GM21576 (cell line): ENCODE measurements around the gene NTHL1.

Experiments used
- ATAC-seq: cut with Tn5 transposase; IDR thresholded peaks from one replicate; pipeline ENCODE4 v1.9.1; 2021; ENCODE audit warnings: mild to moderate bottlenecking, moderate library complexity; ENCODE audit not compliant: unreplicated experiment

Gene NTHL1

DNA sequence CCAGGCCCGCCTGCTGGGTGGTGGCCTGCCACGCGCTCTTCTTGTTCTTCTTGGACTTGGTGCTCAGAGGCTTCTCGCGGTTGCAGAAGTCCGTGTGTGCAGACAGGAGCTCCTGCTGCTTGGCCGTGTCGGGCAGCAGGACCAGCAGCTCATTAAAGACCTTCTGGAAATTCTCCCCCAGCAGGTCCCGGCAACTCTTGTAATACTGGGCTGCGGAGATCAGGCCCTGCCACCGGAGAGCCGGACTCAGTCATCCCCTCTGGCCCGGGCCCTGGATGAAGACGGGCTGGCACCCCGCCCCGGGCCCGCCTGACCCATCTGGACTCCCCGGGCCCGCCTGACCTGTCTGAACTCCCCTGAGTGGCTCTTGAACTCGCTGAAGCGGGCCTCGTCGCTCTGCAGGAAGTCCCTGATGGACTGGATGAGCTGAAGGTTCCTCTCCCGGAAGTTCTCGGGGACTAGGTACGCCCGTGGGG is 49.2 kb downstream of the NTHL1 start:
- ATAC-seq: no peak

DNA sequence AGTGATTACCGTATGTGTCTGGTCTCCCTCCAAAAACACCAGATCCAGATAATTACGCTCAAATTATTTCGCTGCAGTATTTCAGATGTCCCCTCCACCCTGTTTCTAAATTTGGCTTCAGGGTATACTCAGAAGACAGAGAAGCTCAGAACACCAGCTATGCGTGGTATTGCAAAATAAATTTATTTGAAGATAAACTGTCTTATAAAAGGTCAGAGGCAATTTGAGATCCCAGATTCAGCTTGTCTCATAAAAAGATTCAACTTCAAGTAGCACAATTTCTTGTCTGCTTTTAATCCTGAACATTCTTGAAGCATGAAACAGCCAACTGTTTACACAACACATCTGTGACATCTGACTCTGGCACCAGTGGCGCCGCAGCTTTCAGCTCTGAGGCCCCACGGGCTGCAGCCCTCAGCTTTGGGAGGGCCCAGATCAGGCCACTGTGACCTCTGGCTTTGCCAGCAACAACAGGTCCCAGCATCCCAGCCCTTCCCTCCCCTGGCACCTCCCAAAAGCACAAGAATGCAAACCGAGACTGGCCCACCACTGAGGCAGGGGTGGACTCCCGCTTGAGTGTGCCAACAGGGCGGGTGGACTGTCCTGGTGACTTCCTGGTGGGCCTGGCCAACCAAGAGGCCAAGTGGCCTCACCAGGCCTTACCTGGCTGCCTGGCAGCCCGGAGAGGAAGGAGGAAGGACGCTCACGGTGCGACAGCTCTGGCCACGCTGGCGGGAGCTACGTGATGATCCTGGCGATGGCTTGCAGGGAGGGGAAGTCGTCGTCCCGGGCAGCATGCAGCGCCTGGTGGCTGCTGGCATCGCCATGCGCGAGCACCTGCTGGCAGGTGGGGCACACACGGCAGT is 49.9 kb downstream of the NTHL1 start:
- ATAC-seq: no peak

DNA sequence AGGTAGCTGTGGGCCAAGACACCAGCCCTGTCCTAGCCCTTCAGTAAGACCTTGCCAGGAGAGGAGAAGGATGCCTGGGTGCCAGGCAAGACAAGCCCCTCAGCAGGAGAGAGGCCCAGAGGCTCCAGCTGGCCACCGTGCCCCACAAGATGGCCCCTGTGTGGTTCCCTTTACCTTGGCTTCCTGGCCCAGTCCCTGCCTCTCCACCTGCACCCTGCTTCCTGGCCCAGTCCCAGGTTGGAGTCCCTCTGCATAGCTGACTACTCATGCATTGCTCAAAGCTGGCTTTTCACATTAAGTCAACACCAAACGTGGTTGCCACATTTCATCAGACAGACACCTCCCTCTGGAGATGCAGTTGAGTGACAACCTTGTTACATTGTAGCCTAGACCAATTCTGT is 53.9 kb downstream of the NTHL1 start:
- ATAC-seq: no peak

DNA sequence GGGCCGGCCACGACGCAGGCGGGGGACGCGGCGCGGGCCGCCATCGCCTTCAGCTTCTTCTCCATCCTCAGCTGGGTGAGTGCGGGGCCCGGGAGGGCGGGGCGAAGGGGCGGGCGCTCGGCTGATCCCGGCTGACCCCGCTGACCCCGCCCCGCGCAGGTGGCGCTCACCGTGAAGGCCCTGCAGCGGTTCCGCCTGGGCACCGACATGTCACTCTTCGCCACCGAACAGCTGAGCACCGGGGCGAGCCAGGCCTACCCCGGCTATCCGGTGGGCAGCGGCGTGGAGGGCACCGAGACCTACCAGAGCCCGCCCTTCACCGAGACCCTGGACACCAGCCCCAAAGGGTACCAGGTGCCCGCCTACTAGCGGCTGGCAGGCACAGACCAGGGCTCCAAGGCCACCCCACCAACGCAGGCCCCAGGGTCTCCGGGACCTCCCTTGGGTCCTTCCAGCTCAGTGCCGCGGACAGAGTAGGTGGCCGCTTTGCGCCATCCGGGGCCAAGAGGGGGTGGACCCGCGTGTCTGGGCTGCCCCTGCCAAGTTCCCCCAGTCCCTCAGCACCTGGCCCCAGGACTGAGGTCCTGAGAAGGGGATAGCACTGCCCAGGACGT is 54.8 kb downstream of the NTHL1 start:
- ATAC-seq: no peak

DNA sequence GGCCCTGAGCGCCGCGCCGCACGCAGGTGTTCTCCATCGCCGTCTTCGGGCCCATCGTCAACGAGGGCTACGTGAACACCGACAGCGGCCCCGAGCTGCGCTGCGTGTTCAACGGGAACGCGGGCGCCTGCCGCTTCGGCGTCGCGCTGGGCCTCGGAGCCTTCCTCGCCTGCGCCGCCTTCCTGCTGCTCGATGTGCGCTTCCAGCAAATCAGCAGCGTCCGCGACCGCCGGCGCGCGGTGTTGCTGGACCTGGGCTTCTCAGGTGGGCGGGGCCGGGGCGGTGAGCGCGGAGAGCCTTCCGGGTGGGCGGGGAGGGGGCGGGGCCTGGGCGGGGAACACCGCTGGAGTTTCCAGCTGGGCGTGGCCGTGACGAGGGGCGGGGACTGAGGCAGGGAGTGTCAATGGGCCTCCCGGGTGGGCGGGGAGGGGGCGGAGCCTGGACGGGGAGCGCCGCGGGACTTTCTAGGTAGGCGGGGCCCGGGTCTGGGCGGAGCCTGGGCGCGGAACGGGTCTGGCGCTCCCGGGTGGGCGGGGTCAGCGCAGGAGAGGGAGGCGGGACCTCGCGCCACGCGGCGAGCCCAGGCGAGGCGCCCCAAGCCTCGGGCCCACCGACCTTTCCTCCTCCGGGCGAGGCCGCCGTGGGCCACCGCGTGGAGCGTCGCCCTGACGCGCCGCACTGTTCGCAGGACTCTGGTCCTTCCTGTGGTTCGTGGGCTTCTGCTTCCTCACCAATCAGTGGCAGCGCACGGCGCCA is 55.5 kb downstream of the NTHL1 start:
- ATAC-seq: peak; percentile 42

DNA sequence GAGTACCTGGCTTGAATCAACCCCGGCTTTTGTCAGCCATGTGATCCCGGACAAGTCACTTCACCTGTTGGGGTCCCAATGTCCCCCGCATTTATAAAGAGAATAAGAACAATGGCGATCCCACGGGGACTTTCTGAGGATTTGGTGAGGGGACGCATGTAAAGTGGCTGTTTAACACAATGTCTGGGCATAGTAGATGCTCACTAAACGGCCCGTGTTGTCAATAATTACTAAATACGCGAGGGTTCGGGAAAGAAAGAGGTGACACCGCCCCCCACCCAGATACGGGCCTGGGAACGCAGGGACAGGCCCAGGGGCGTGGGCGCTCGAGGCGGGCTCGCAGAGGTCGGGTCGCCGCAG is 56.1 kb downstream of the NTHL1 start:
- ATAC-seq: no peak

DNA sequence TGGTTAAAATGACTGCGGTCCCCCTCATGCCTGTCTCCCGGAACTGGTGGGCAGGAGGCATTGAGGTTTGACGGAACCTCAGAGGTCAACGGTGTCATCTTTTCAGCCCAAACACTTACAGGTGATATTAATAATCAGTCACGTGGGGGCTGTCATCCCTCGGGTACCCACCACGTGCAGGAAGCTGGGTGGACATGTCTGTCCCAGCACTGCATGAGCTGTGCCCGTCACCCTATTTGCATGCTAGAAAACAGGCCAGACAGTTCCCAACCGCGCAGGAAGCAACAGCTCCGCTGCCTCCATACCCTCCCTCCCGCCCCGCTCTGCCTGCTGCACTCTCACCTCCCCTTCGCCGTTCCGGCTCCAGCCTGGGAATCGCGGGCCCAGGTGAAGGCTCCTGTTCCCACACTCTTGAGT is 56.5 kb downstream of the NTHL1 start:
- ATAC-seq: peak; percentile 28

DNA sequence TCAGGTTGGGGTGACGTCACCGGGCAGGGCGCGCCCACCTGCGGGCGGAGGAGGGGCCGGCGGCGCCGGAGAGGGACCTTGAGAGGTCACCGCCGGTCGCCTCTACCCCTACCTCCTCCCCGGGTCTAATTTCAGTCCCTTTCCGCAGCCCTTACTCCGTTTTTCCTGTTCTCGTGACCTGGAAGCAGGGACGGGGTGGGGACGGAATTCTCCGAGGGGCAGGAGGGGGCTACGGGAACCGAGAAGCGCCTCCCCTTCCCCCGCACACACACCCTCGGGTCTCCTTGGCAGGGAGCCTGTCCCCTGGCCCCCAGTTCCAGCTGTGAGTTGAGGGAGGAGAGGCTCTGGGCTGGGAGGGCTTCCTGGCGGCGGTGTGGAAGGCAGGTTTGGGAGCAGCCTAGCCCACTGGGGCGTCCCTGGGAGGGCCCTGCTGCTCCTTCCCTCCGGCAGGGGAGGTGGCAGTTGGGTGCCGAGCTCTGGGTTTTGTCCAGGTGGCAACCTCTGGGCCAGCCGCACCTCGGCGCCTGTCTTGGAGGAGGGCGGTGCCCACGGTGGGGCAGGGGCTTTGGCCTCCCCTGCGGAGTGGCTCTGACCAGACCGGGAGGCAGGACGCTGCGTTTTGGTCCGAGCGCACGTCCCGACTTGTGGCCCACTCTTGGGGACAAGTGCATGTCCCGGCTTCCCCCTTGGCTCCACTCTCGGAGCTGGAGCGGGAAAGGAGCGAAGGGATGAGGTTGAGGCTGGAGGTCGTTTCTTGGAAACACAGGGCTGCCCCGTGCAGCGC is 57.1 kb downstream of the NTHL1 start:
- no peak for ATAC-seq

DNA sequence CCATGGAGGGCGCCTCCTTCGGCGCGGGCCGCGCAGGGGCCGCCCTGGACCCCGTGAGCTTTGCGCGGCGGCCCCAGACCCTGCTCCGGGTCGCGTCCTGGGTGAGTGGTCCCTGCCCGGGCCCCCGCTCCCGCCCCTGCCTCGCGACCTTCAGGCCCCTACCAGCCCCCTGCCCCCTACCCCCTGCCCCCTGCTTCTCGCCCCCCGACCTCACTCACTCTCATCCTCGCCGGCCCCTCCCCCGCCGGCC is 57.6 kb downstream of the NTHL1 start:
- ATAC-seq: no peak
